NB4 (cell line): ENCODE data around the gene NYAP2.

Experiments used
- MYC ChIP-seq: IDR thresholded peaks from 2 replicates; pipeline ENCODE4 v1.6.1; 2011; ENCODE audit warnings: low read depth, low read length
- POLR2A ChIP-seq: IDR thresholded peaks from 2 replicates; pipeline ENCODE4 v1.6.1; 2011; ENCODE audit warnings: mild to moderate bottlenecking; ENCODE audit not compliant: insufficient read length; ENCODE audit errors: extremely low read depth
- TF ChIP-seq, protein P1 (sequence below): IDR thresholded peaks from one replicate; pipeline ENCODE4 v1.5.1; 2012; ENCODE audit warnings: low read depth, low read length

DNA sequence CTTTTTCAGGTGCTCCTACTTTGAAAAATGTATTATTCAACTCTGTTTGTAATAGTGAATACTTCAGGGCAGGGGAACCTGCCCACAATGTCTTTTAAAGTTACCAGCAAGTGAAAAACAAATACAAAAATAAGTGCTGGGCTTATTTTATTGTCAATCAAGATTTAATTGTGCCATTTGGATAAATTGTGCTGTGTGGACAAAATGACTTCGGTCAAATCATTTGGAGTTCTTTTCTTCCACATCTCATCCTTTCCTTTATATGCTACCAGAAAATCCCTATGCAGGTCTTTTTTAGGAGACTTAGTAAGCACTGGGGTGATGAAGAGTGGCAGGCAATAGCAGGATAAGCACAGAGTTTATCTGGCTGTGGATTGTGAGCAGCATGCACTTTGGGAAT lies 63.9 kb downstream of the NYAP2 start:
- TF ChIP-seq, protein P1, sequence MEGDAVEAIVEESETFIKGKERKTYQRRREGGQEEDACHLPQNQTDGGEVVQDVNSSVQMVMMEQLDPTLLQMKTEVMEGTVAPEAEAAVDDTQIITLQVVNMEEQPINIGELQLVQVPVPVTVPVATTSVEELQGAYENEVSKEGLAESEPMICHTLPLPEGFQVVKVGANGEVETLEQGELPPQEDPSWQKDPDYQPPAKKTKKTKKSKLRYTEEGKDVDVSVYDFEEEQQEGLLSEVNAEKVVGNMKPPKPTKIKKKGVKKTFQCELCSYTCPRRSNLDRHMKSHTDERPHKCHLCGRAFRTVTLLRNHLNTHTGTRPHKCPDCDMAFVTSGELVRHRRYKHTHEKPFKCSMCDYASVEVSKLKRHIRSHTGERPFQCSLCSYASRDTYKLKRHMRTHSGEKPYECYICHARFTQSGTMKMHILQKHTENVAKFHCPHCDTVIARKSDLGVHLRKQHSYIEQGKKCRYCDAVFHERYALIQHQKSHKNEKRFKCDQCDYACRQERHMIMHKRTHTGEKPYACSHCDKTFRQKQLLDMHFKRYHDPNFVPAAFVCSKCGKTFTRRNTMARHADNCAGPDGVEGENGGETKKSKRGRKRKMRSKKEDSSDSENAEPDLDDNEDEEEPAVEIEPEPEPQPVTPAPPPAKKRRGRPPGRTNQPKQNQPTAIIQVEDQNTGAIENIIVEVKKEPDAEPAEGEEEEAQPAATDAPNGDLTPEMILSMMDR = no peak
- TF ChIP-seq POLR2A (no peak), MYC (no peak)
